Ovary (tissue), 9 donors: Measurements from ENCODE around the gene PSMA4. TPM values are rescaled to one million over a fixed set of nuclear protein-coding genes. Genes with fewer than 3 reads are reported as not detected.

Experiments used
- DNase-seq, 5 donors: peaks; one replicate each; pipeline ENCODE4 v3.0.0-alpha.2; 2019 to 2020
- H3K27ac ChIP-seq, 2 donors: fragments of 200-600 bp; one replicate each; pipeline versions ENCODE4 v1.5.1 to v1.8.0; 2019 to 2022
- H3K27me3 ChIP-seq: fragments of 200-600 bp; one replicate; pipeline ENCODE4 v1.8.0; 2022
- H3K36me3 ChIP-seq: fragments of 200-600 bp; sonication (generic); one replicate; pipeline ENCODE4 v1.5.1; 2019
- H3K4me1 ChIP-seq: one replicate; pipeline ENCODE4 v1.8.1; 2013; ENCODE audit warnings: mild to moderate bottlenecking, moderate library complexity; ENCODE audit not compliant: insufficient read depth
- H3K4me3 ChIP-seq: fragments of 200-600 bp; sonication (generic); one replicate; pipeline ENCODE4 v1.5.1; 2017
- H3K9me3 ChIP-seq, 2 donors: fragments of 200-600 bp in 1 of 2; sonication (generic) in 1 of 2; one replicate each; pipeline versions ENCODE4 v1.5.1 to v1.8.1; 2013 to 2019; ENCODE audit warnings: mild to moderate bottlenecking in 1 of 2, moderate library complexity in 1 of 2
- EP300 ChIP-seq: sonication (generic); formaldehyde crosslinking; IDR thresholded peaks from one replicate; pipeline ENCODE4 v1.6.1; 2017; ENCODE audit warnings: antibody characterized with exemption
- POLR2A ChIP-seq: fragments of 450-650 bp; IDR thresholded peaks from one replicate; pipeline ENCODE4 v1.6.1; 2017; ENCODE audit warnings: antibody characterized with exemption, mild to moderate bottlenecking, moderate library complexity
- WGBS, 3 donors: extraction: QIAGEN DNeasy Blood & Tissue Kit in 1 of 3; methylation state at CpG; one replicate each; pipeline versions ENCODE4 v1.1.5 to v1.1.7; 2013 to 2017; 5-methylcytosine and 5-hydroxymethylcytosine counted together
- intact Hi-C, 4 donors: fragments of 100-400 bp; cut with DNase I; formaldehyde crosslinking; loops; one replicate each; pipeline versions ENCODE4 v1.11.0 to v1.15.1; 2022 to 2023
- polyA plus RNA-seq, 2 donors: library from polyadenylated mRNA; stranded (reverse); fragments of 200-250 nt in 1 of 2; fragments of 350-450 nt in 1 of 2; fragmentation: Illumina TruSeq in 1 of 2; extraction: RNeasy Lipid Tissue Mini Kit (QIAGEN cat#74804) in 1 of 2; gene quantifications; one replicate each; pipeline ENCODE4 v1.2.3, GENCODE V29; 2013 to 2014
- total RNA-seq, 7 donors: library from RNA; depleted of rRNA in 2 of 7; stranded (reverse); fragments of >200 nt in 2 of 7; fragmentation: NEBNext Ultra II Directional in 3 of 7; extraction: Animal tissue kit (Norgen Biotek cat#: 25700) in 3 of 7; gene quantifications; one replicate each; pipeline versions ENCODE4 v1.1.0 to v1.2.4, GENCODE V29; 2016 to 2023
- TF ChIP-seq, protein P1 (sequence below), 3 donors: fragments of 450-650 bp in 2 of 3; fragments of 200-600 bp in 1 of 3; IDR thresholded peaks; one replicate each; pipeline versions ENCODE4 v1.5.1 to v1.8.0; 2016 to 2022; ENCODE audit warnings: antibody characterized with exemption in 3 of 3, mild to moderate bottlenecking in 1 of 3
- donor health status: DM: no; HTN: no; CAD: no; lungs with moderate emphysema.
- donor health status: DM: no; HTN: no; CAD: no.
- donor health status: Bipolar disorder and iron deficiency.
- donor health status: DM: yes; HTN: yes; CAD: no.
- donor health status: DM: no; HTN: no; CAD: no.
- donor health status: DM: yes; HTN: yes; CAD: no.

The PSMA4 gene
- total and polyA plus RNA-seq, 9 donors: 75.4 to 125 (median 108) TPM

DNA sequence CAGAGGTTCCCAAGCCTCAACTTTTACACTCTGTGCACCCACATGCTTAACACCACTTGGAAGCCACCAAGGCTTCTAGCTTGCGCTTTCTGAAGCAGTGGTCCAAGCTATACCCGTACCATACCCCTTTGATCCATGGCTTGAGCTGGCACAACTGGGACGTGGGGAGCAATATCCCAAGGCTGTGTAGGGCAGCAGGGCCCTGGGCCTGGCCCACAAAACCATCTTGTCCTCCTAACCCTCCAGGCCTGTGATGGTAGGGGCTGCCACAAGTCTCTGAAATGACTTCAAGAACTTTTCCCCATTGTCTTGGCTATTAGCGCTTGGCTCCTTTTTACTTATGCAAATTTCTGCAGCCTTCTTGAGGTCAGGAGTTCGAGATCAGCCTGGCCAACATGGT lies 16.0 kb upstream of the PSMA4 start:
- 93 to 100% (median 95%) methylated on average over 5 of the region's 5 CpGs for WGBS, 3 donors
- Histone ChIP-seq H3K27me3 (no peaks in the 10 kb centered on the region), H3K36me3 (no peaks in the 10 kb centered on the region), H3K27ac (no peak overlapping the region), H3K4me3 (no peak overlapping the region), H3K9me3 (no peaks in the 10 kb centered on the region), H3K4me1 (no peaks in the 10 kb centered on the region)
- DNase-seq: no peak
- intact Hi-C loops: no loop called here
- TF ChIP-seq POLR2A (no peak), EP300 (no peak)
- TF ChIP-seq, protein P1, sequence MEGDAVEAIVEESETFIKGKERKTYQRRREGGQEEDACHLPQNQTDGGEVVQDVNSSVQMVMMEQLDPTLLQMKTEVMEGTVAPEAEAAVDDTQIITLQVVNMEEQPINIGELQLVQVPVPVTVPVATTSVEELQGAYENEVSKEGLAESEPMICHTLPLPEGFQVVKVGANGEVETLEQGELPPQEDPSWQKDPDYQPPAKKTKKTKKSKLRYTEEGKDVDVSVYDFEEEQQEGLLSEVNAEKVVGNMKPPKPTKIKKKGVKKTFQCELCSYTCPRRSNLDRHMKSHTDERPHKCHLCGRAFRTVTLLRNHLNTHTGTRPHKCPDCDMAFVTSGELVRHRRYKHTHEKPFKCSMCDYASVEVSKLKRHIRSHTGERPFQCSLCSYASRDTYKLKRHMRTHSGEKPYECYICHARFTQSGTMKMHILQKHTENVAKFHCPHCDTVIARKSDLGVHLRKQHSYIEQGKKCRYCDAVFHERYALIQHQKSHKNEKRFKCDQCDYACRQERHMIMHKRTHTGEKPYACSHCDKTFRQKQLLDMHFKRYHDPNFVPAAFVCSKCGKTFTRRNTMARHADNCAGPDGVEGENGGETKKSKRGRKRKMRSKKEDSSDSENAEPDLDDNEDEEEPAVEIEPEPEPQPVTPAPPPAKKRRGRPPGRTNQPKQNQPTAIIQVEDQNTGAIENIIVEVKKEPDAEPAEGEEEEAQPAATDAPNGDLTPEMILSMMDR (IDR thresholded peaks at IDR 0.05): no peak

DNA sequence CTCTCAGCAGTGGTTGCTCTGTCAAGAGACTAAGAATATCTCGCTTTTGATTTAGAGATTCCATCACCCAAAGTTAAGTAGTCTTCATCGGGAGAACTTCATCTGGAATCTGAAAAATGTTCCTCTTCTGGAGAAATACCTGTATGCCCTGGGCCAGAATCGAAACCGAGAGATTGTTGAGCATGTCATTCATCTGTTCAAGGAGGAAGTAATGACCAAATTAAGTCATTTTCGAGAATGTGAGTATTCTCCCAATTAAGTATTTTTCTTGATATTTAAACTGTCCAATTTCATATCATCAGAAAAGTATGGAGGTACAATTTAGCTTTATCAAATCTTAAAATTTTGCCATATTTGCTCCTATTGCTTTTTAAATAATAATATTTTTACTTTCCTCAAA lies 12.9 kb upstream of the PSMA4 start:
- no peak for DNase-seq
- no peak overlapping the region for H3K27ac ChIP-seq
- H3K27me3 ChIP-seq: no peaks in the 10 kb centered on the region
- 79 to 83% (median 81%) methylated on average over 5 of the region's 5 CpGs for WGBS, 3 donors
- H3K9me3 ChIP-seq: no peaks in the 10 kb centered on the region
- TF ChIP-seq EP300: no peak
- TF ChIP-seq POLR2A: no peak
- TF ChIP-seq, protein P1 (IDR thresholded peaks at IDR 0.05): no peak
- no peak overlapping the region for H3K4me3 ChIP-seq
- intact Hi-C loops: no loop called here
- no peaks in the 10 kb centered on the region for H3K4me1 ChIP-seq
- H3K36me3 ChIP-seq: no peaks in the 10 kb centered on the region

DNA sequence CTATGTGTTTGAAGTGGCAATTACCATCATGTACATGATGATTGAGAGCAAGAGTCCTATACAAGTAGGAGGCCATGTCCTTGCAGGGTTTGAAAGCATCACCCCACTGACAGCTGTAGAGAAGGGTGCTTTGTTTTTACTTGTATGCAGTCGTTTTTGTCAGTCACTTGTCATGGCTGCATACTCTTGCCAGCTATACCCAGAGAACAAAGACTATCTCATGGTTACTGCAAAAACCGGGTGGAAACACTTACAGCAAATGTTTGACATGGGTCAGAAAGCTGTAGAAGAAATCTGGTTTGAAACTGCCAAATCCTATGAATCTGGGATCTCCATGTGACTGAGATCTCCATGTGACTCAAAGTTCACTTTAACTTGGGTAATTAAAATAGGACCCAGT lies 6.9 kb upstream of the PSMA4 start:
- H3K27me3 ChIP-seq: no peaks in the 10 kb centered on the region
- H3K36me3 ChIP-seq: no peaks in the 10 kb centered on the region
- H3K9me3 ChIP-seq: no peaks in the 10 kb centered on the region
- WGBS, 3 donors: 57 to 64% (median 58%) methylated on average over 2 of the region's 2 CpGs
- TF ChIP-seq, protein P1 (IDR thresholded peaks at IDR 0.05): no peak
- TF ChIP-seq EP300: no peak
- no peak for TF ChIP-seq POLR2A
- no peak overlapping the region for H3K4me3 ChIP-seq
- no peak overlapping the region for H3K27ac ChIP-seq
- H3K4me1 ChIP-seq: no peaks in the 10 kb centered on the region
- DNase-seq: no peak
- intact Hi-C loops: no loop called here

DNA sequence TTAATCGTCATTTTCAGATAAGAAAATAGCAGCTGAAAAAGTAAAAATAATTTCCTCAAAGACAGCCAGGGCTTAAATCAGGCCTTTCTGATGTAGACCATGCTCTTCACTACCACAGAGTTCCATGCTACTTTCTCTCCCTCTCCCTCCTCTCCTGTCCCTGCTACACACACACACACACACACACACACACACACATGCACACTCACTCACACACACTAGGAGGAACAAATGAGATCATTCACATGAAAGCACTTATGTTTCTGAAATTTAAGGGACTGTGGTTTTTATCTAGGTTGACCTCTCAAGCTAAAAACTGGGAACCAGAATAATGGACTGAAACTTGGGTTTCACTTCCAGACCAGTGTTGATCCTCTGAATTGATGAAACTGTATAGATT lies 4.1 kb upstream of the PSMA4 start:
- TF ChIP-seq, protein P1 (IDR thresholded peaks at IDR 0.05): no peak
- TF ChIP-seq POLR2A (no peak), EP300 (no peak)
- no peaks in the 10 kb centered on the region for H3K27me3 ChIP-seq
- no peaks in the 10 kb centered on the region for H3K4me1 ChIP-seq
- no peak for DNase-seq
- no peaks in the 10 kb centered on the region for H3K9me3 ChIP-seq
- H3K36me3 ChIP-seq: no peaks in the 10 kb centered on the region
- intact Hi-C loops: no loop called here
- no peak overlapping the region for H3K4me3 ChIP-seq
- H3K27ac ChIP-seq: no peak overlapping the region
- 69 to 81% (median 71%) methylated on average over 1 of the region's 1 CpG for WGBS, 3 donors
